Endodermal cell (in vitro differentiated cells): Measurements from ENCODE around the gene NINJ2. TPM values are rescaled to one million over a fixed set of nuclear protein-coding genes. Genes with fewer than 3 reads are reported as not detected.

Experiments used
- DNase-seq: peaks from one replicate; pipeline ENCODE4 v3.0.0-alpha.2; 2017
- H3K27ac ChIP-seq: 2 replicates; pipeline ENCODE4 v1.5.1; 2013; ENCODE audit warnings: mild to moderate bottlenecking, low read depth, low read length, moderate library complexity
- H3K27me3 ChIP-seq: 2 replicates; pipeline ENCODE4 v1.6.1; 2013; ENCODE audit warnings: mild to moderate bottlenecking, low read length, moderate library complexity; ENCODE audit not compliant: insufficient read depth, control insufficient read depth, poor library complexity, severe bottlenecking
- H3K36me3 ChIP-seq: 2 replicates; pipeline ENCODE4 v1.7.0; 2013; ENCODE audit warnings: mild to moderate bottlenecking, low read length, moderate library complexity; ENCODE audit not compliant: control insufficient read depth, insufficient read depth
- H3K4me1 ChIP-seq: one replicate; pipeline ENCODE4 v1.7.0; 2013; ENCODE audit warnings: low read length; ENCODE audit not compliant: control insufficient read depth, insufficient read depth
- H3K4me3 ChIP-seq: 2 replicates; pipeline ENCODE4 v1.5.1; 2013; ENCODE audit warnings: mild to moderate bottlenecking, low read length, moderate library complexity
- H3K9ac ChIP-seq: 2 replicates; pipeline ENCODE4 v1.6.1; 2013; ENCODE audit warnings: mild to moderate bottlenecking, low read length, moderate library complexity; ENCODE audit not compliant: poor library complexity, severe bottlenecking; ENCODE audit errors: extremely low read depth
- H3K9me3 ChIP-seq: 2 replicates; pipeline ENCODE4 v1.6.1; 2013; ENCODE audit warnings: mild to moderate bottlenecking, low read length, moderate library complexity; ENCODE audit not compliant: control insufficient read depth
- H3K27ac Mint-ChIP-seq: 2 replicates; pipeline ENCODE4 v1.8.0; 2020; ENCODE audit warnings: mixed read lengths
- H3K27me3 Mint-ChIP-seq: 2 replicates; pipeline ENCODE4 v1.8.0; 2021; ENCODE audit warnings: mild to moderate bottlenecking, mixed read lengths; ENCODE audit not compliant: insufficient read depth
- H3K36me3 Mint-ChIP-seq: 2 replicates; pipeline ENCODE4 v1.8.0; 2020; ENCODE audit warnings: low read depth, mixed read lengths
- H3K4me1 Mint-ChIP-seq: 2 replicates; pipeline ENCODE4 v1.8.0; 2020; ENCODE audit warnings: mixed read lengths
- H3K4me3 Mint-ChIP-seq: 2 replicates; pipeline ENCODE4 v1.8.0; 2020; ENCODE audit warnings: mild to moderate bottlenecking, moderate library complexity, mixed read lengths
- H3K9me3 Mint-ChIP-seq: 2 replicates; pipeline ENCODE4 v1.8.0; 2020; ENCODE audit warnings: mild to moderate bottlenecking, mixed read lengths
- CTCF ChIP-seq: fragments of 200-600 bp; sonication (generic); conservative IDR thresholded peaks from 2 replicates; pipeline ENCODE4 v1.5.0; 2021; ENCODE audit warnings: antibody characterized with exemption, mild to moderate bottlenecking
- WGBS, 2 experiments: methylation state at CpG; one replicate each; pipeline versions ENCODE4 v1.1.5 to v1.1.7; 2013; ENCODE audit warnings: missing lambda C conversion rate in 2 of 2, mixed read lengths in 1 of 2; ENCODE audit not compliant: insufficient coverage in 1 of 2, insufficient read length in 1 of 2; 5-methylcytosine and 5-hydroxymethylcytosine counted together
- total RNA-seq, 2 donors: library from RNA; stranded (reverse); fragmentation: NEBNext Ultra II Directional in 1 of 2; extraction: Animal tissue kit (Norgen Biotek cat#: 25700) in 1 of 2; gene quantifications; 2 replicates in 1 of 2; 3 replicates in 1 of 2; pipeline ENCODE4 v1.2.1, GENCODE V29; 2021

NINJ2 gene
- total RNA-seq, 2 donors from 2014 or later: 0.73 to 5.1 TPM

GRCh38 chr12:542395-543113 lies 120.7 kb downstream of the NINJ2 start:
- no peaks in the 10 kb centered on the region for H3K27me3 ChIP-seq
- Mint-ChIP-seq H3K27ac (peak overlapping the region; percentile 85), H3K4me1 (peaks cover 20% of the 10 kb centered on the region), H3K9me3 (peaks cover 6% of the 10 kb centered on the region), H3K27me3 (no peaks in the 10 kb centered on the region), H3K36me3 (peaks cover 48% of the 10 kb centered on the region), H3K4me3 (peak overlapping the region; percentile 7)
- H3K27ac ChIP-seq: peak overlapping the region; percentile 42
- TF ChIP-seq CTCF: no peak
- no peak overlapping the region for H3K9ac ChIP-seq
- H3K36me3 ChIP-seq: peaks cover 31% of the 10 kb centered on the region
- no peak overlapping the region for H3K4me3 ChIP-seq
- peak; percentile 66 for DNase-seq
- 20 to 68% methylated on average over 1 to 6 of the region's 8 CpGs for WGBS, 2 experiments
- no peaks in the 10 kb centered on the region for H3K9me3 ChIP-seq
- peaks cover 12% of the 10 kb centered on the region for H3K4me1 ChIP-seq

DNA sequence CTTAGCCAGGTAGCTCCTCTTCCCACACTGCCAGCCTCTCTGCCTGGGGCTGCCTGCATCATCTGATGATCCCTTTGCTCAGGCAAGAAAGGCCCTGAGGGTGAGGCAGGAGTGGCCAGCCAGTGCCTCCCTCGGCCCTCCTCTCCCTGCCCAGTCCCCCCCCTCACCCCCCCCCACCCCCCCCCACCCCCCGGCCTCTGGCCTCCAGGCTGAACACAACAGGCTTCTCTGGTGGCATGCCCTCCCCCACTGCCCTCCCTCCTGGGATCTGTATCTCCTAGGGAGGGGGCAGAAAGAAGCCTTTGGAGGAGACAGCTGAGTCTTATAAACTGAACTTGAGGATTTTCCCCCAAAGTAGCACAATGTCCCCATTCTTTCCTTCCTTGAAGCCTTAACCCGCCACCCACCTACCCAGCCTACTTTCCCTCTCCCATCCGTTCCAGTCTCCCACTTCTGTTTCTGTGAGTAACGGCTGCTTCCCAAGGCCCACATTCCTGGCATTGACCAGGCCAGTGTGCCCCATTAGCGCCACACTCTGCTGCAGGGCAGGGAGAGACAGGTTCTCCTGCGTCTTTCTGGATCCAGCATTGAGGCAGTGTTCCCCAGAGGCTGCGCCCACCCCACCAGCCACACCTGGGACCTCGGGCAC lies 121.4 kb downstream of the NINJ2 start:
- Mint-ChIP-seq H3K27me3 (no peaks in the 10 kb centered on the region), H3K36me3 (peaks cover 47% of the 10 kb centered on the region), H3K9me3 (peaks cover 5% of the 10 kb centered on the region), H3K27ac (peak overlapping the region; percentile 85), H3K4me1 (peaks cover 20% of the 10 kb centered on the region), H3K4me3 (peak overlapping the region; percentile 7)
- Histone ChIP-seq H3K9ac (no peak overlapping the region), H3K9me3 (no peaks in the 10 kb centered on the region), H3K36me3 (peaks cover 31% of the 10 kb centered on the region), H3K27ac (peak overlapping the region; percentile 42), H3K4me3 (no peak overlapping the region), H3K4me1 (peaks cover 12% of the 10 kb centered on the region), H3K27me3 (no peaks in the 10 kb centered on the region)
- WGBS, 2 experiments: 72 to 78% methylated on average over 5 to 7 of the region's 9 CpGs
- TF ChIP-seq CTCF: no peak
- DNase-seq: no peak

DNA sequence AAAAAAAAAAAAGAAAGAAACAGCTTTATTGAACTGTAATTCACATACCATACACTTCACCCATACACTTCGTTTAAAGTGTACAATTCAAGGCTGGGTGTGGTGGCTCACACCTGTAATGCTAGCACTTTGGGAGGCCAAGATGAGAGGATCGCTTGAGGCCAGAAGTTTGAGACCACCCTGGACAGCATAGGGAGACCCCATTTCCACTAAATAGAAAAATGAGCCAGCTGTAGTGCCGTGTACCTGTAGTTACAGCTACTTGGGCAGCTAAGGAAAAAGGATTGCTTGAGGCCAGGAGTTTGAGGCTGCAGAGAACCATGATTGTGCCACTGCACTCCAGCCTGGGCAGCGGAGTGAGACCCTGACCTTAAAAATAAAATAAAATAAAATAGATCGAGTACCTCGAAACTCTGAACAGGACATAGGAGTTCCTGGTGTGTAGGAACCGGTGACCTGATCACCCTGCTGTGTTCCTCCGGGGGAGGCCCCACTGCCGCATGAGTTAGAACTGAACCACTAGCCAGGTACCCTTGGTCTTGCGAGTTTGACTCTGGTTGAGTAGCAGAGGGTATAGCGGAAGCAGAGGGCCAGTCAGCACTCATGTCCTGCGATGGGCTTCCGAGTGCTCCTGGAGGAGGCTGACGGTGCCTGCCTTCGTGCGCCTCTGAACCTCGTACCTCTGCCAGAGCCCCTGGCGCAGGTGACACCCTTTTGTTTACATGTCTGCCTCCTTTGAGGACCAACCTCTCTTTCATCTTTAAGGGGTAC lies 123.5 kb downstream of the NINJ2 start:
- Mint-ChIP-seq H3K36me3 (peaks cover 51% of the 10 kb centered on the region), H3K27ac (no peak overlapping the region), H3K4me1 (peaks cover 20% of the 10 kb centered on the region), H3K4me3 (no peak overlapping the region), H3K27me3 (no peaks in the 10 kb centered on the region), H3K9me3 (no peaks in the 10 kb centered on the region)
- peaks cover 12% of the 10 kb centered on the region for H3K4me1 ChIP-seq
- no peak overlapping the region for H3K27ac ChIP-seq
- no peaks in the 10 kb centered on the region for H3K27me3 ChIP-seq
- no peak overlapping the region for H3K4me3 ChIP-seq
- no peak overlapping the region for H3K9ac ChIP-seq
- no peak for TF ChIP-seq CTCF
- no peaks in the 10 kb centered on the region for H3K9me3 ChIP-seq
- H3K36me3 ChIP-seq: peaks cover 37% of the 10 kb centered on the region
- WGBS, 2 experiments: 93 to 94% methylated on average over 16 to 18 of the region's 18 CpGs
- DNase-seq: no peak
